DND-41 (cell line): ENCODE data around the gene LMAN2.

ENCODE experiments used
- ATAC-seq: fragments of 200-7000 bp; cut with Tn5 transposase; 3 replicates; pipeline ENCODE4 v1.9.1; 2021; ENCODE audit warnings: low read depth; ENCODE audit not compliant: insufficient read depth
- DNase-seq: peaks from one replicate; pipeline ENCODE4 v3.0.0-alpha.2; 2020
- H2AFZ ChIP-seq: 2 replicates; pipeline ENCODE4 v1.6.0; 2012; ENCODE audit warnings: low read depth, low read length
- H3K27ac ChIP-seq: 2 replicates; pipeline ENCODE4 v1.5.1; 2012; ENCODE audit warnings: low read length, inconsistent platforms
- H3K27me3 ChIP-seq: fragments of 200-600 bp; sonication (generic); 2 replicates; pipeline ENCODE4 v1.6.0; 2012; ENCODE audit warnings: low read length, mild to moderate bottlenecking, inconsistent platforms; ENCODE audit not compliant: insufficient read depth, poor library complexity
- H3K36me3 ChIP-seq: 2 replicates; pipeline ENCODE4 v1.5.1; 2012; ENCODE audit warnings: low read length, inconsistent platforms; ENCODE audit not compliant: insufficient read depth
- H3K4me1 ChIP-seq: 2 replicates; pipeline ENCODE4 v1.5.1; 2012; ENCODE audit warnings: mild to moderate bottlenecking, low read length; ENCODE audit not compliant: insufficient read depth
- H3K4me2 ChIP-seq: 2 replicates; pipeline ENCODE4 v1.6.0; 2012; ENCODE audit warnings: mild to moderate bottlenecking, moderate library complexity, low read length, inconsistent platforms; ENCODE audit not compliant: insufficient read depth
- H3K4me3 ChIP-seq, 2 experiments: fragments of 200-600 bp in 1 of 2; shearing (Covaris generic) in 1 of 2; 2 replicates each; pipeline ENCODE4 v1.5.1; 2012 to 2016; ENCODE audit warnings: inconsistent platforms in 2 of 2, low read length in 2 of 2, mild to moderate bottlenecking in 2 of 2, low read depth in 1 of 2, moderate library complexity in 1 of 2
- H3K79me2 ChIP-seq: 2 replicates; pipeline ENCODE4 v1.6.0; 2012; ENCODE audit warnings: low read length, inconsistent platforms; ENCODE audit not compliant: insufficient read depth
- H3K9ac ChIP-seq: 2 replicates; pipeline ENCODE4 v1.6.0; 2012; ENCODE audit warnings: low read depth, mild to moderate bottlenecking, inconsistent platforms, low read length, moderate library complexity
- H3K9me3 ChIP-seq: 2 replicates; pipeline ENCODE4 v1.5.1; 2012; ENCODE audit warnings: low read length, moderate library complexity, mild to moderate bottlenecking, inconsistent platforms; ENCODE audit not compliant: insufficient read depth, severe bottlenecking
- H4K20me1 ChIP-seq: 2 replicates; pipeline ENCODE4 v1.6.0; 2012; ENCODE audit warnings: low read length; ENCODE audit not compliant: insufficient read depth
- CTCF ChIP-seq: IDR thresholded peaks from 2 replicates; pipeline ENCODE4 v1.5.1; 2012; ENCODE audit warnings: borderline replicate concordance, low read length, moderate library complexity, mild to moderate bottlenecking; ENCODE audit not compliant: poor library complexity, severe bottlenecking; ENCODE audit errors: extremely low read depth
- EZH2 ChIP-seq: IDR thresholded peaks from 3 replicates; pipeline ENCODE4 v1.6.1; 2012; ENCODE audit warnings: borderline replicate concordance, low read depth, mild to moderate bottlenecking, moderate library complexity, low read length, inconsistent platforms; ENCODE audit not compliant: severe bottlenecking

Gene LMAN2

GRCh38 chr5:177386542-177386941 is 35.1 kb upstream of the LMAN2 start:
- no peak overlapping the region for H3K27ac ChIP-seq
- no peak for DNase-seq
- H3K4me1 ChIP-seq, result peaks cover 6% of the 10 kb centered on the region
- H3K4me3 ChIP-seq, result no peak overlapping the region
- no peaks in the 10 kb centered on the region for H3K79me2 ChIP-seq
- no peak overlapping the region for H3K4me2 ChIP-seq
- H4K20me1 ChIP-seq, result no peaks in the 10 kb centered on the region; the same call in 1 of the 2 replicates
- no peaks in the 10 kb centered on the region for H3K9me3 ChIP-seq
- H3K27me3 ChIP-seq, result peaks cover 17% of the 10 kb centered on the region
- no peak for ATAC-seq
- H3K36me3 ChIP-seq, result no peaks in the 10 kb centered on the region
- no peak overlapping the region for H3K9ac ChIP-seq
- H2AFZ ChIP-seq, result no peak overlapping the region
- TF ChIP-seq CTCF, result no peak
- no peak for TF ChIP-seq EZH2

GRCh38 chr5:177385720-177386119 is 34.3 kb upstream of the LMAN2 start:
- no peak overlapping the region for H2AFZ ChIP-seq
- H3K79me2 ChIP-seq, result no peaks in the 10 kb centered on the region
- H3K4me1 ChIP-seq, result peaks cover 2% of the 10 kb centered on the region
- H3K27ac ChIP-seq, result no peak overlapping the region
- no peak overlapping the region for H3K4me2 ChIP-seq
- H3K9ac ChIP-seq, result no peak overlapping the region
- ATAC-seq (no peak), DNase-seq (no peak)
- H3K36me3 ChIP-seq, result no peaks in the 10 kb centered on the region
- peaks cover 17% of the 10 kb centered on the region for H3K27me3 ChIP-seq
- H3K4me3 ChIP-seq, result no peak overlapping the region
- no peak for TF ChIP-seq CTCF
- TF ChIP-seq EZH2, result no peak
- no peaks in the 10 kb centered on the region; the same call in 1 of the 2 replicates for H4K20me1 ChIP-seq
- no peaks in the 10 kb centered on the region for H3K9me3 ChIP-seq

GRCh38 chr5:177384134-177384533 is 32.7 kb upstream of the LMAN2 start, which contains the start of gene SLC34A1:
SLC34A1 (plus strand) TSS chr5:177384434; CDS start chr5:177385742, 1,308 bp downstream.
- no peak for TF ChIP-seq CTCF
- no peak for TF ChIP-seq EZH2
- ATAC-seq (no peak), DNase-seq (no peak)
- H3K9me3 ChIP-seq, result no peaks in the 10 kb centered on the region
- H3K27ac ChIP-seq, result no peak within 1 kb of the TSS
- no peaks in the 10 kb centered on the region for H3K36me3 ChIP-seq
- H3K27me3 ChIP-seq, result peaks cover 5% of the 10 kb centered on the region
- H2AFZ ChIP-seq, result no peak within 1 kb of the TSS
- no peaks in the 10 kb centered on the region for H3K79me2 ChIP-seq
- no peak within 1 kb of the TSS for H3K4me2 ChIP-seq
- no peak within 1 kb of the TSS for H3K9ac ChIP-seq
- no peaks in the 10 kb centered on the region; the same call in 1 of the 2 replicates for H4K20me1 ChIP-seq
- no peak within 1 kb of the TSS for H3K4me3 ChIP-seq
- H3K4me1 ChIP-seq, result no peaks in the 10 kb centered on the region

GRCh38 chr5:177383181-177383580 is 31.7 kb upstream of the LMAN2 start:
- no peak overlapping the region for H3K9ac ChIP-seq
- no peaks in the 10 kb centered on the region for H4K20me1 ChIP-seq
- TF ChIP-seq EZH2 (no peak), CTCF (no peak)
- no peaks in the 10 kb centered on the region for H3K36me3 ChIP-seq
- no peak overlapping the region for H3K27ac ChIP-seq
- no peaks in the 10 kb centered on the region for H3K4me1 ChIP-seq
- H3K4me2 ChIP-seq, result no peak overlapping the region
- no peaks in the 10 kb centered on the region for H3K79me2 ChIP-seq
- no peak for ATAC-seq
- no peak overlapping the region for H3K4me3 ChIP-seq
- H3K27me3 ChIP-seq, result no peaks in the 10 kb centered on the region
- H2AFZ ChIP-seq, result no peak overlapping the region
- H3K9me3 ChIP-seq, result no peaks in the 10 kb centered on the region
- no peak for DNase-seq
